Fibroblast of peridontal ligament (primary cell): ENCODE measurements around the gene CLCN3.
A peak's percentile ranks its signal among the peaks of the same experiment; 100 is the strongest.
"Not testable (repeated sequence)": the region's sequence is repeated elsewhere in the genome, so short reads cannot be mapped to it uniquely, and the experiment has no call there.

Source experiments
- DNase-seq: peaks from one replicate; pipeline ENCODE4 v3.0.0-alpha.2; 2010; ENCODE audit errors: extremely low read depth

The CLCN3 gene

DNA sequence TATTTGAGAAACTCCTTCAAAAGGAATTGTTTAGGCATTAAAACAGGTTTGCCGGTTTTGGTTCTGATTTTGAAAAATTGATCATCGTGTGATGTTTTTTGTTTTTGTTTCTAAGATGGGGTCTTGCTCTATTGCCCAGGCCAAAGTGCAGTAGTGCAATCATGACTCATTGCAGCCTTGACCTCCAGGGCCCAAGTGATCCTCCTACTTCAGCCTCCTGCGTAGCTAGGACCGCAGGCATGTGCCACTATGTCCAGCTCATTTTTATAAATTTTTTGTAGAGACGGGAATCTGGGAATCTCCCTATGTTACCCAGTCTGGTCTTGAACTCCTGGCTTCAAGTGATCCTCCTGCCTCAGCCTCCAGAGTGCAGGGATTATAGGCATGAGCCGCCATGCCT is 35.0 kb downstream of the CLCN3 start:
- no peak for DNase-seq

DNA sequence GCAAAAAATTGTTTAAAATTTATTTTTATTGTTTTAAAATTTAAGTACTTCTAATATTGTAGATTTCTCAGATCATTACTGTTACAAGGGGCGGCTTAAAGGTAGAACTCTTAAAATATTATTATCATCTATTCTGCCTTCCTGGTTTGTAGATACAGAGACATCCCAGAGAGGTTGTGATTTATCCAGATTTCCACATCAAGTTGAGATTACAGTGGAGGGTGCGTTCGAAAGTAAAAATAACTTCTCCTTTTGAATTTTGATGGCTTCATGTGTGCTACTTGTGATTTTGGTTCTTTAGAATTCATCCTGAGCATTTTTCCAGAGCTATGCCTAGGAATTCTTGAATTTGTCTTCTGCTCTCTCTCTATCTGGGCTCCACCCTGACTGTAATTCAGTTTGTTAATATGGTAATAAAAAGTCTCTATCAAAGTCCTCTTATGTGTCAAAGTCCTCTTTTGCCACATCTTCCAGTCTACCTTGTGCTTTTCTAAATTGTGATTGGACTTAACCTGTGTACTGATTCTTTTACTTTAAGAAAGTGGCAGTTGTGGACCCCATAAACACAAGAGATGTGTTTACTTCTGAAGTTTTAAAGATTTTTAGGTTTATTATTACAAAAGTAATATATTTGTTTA is 37.2 kb downstream of the CLCN3 start:
- no peak for DNase-seq

- DNase-seq: no peak
Measured at GRCh38 chr4:169658196-169658595, 37.8 kb downstream of the CLCN3 start.

DNA sequence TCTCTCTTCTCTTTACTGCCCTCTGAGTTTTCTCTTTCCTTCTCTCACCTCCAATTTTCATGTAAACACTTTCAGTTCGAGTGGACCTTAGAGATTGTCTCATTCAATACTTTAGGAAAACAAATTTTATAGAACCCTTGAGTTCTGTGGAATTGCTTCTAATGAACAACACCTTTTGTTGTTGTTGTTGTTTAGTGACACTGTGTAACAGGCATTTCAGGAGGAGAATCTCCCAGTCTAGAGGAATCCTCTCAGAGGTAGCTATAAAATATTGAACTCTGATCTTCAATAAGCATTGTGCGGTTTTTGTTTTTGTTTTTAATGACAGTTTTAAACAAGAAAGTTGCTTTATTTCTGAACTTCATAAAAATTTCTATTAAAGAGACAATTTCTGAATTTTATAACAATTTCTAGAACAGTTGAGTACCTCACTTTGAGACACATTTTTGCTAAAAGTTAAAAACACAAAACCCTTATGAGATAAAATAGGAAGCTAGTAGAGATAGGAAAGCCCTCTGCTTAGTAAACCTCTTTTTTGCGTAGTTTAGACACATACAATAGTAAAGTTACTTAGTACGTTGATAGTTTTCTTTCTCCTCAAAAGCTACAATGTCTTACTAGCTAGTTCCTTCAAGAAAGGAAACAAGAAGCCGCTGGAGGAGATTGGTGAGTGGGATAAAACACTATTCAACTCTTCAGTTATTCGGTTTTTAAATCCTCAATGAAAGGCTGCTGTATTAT is 38.8 kb downstream of the CLCN3 start:
- DNase-seq: no peak

- DNase-seq: peak; percentile 100
Measured at GRCh38 chr4:169659716-169660670, 39.6 kb downstream of the CLCN3 start.

DNA sequence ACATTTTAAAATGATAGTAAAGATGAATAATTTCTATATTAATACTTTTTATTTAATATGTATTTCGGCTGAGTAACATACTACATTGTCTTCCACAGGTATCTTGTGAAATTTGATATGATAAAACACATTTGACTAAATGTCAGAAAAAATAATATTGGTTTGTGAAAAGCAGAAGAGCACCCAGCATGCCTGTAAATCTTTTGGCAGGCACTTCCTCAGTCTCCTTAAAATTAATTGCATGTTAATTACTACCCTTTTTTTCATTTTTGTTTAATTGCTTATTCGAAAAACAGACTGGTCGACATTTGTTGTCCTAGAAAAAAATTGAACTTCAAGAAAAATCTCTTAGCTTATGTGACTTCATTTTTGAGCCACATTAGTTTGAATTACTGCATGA is 40.6 kb downstream of the CLCN3 start:
- no peak for DNase-seq

DNA sequence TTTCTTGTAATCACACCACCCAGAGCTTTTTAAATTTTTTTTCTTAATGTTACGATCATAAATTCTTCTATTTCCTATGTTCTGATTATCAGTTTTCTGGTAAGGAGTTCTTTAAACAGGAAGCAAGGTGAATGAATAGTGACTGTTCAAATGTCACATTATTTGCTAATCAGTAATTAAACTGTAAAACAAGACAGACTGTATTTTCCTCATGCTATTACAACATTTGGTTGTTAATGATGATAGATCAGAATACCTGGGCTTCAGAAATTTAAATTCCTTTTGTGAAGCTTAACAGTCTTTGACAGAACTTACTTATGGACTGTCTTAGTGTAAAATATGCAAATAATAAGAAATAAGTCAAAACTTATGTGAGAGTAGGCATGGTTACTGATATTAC is 41.4 kb downstream of the CLCN3 start:
- DNase-seq: no peak

- DNase-seq: no peak
Measured at GRCh38 chr4:169662206-169662605, 41.8 kb downstream of the CLCN3 start.

GRCh38 chr4:169663402-169663801 is 43.0 kb downstream of the CLCN3 start:
- DNase-seq: no peak

- no peak for DNase-seq
Measured at GRCh38 chr4:169663831-169664230, 43.5 kb downstream of the CLCN3 start.

DNA sequence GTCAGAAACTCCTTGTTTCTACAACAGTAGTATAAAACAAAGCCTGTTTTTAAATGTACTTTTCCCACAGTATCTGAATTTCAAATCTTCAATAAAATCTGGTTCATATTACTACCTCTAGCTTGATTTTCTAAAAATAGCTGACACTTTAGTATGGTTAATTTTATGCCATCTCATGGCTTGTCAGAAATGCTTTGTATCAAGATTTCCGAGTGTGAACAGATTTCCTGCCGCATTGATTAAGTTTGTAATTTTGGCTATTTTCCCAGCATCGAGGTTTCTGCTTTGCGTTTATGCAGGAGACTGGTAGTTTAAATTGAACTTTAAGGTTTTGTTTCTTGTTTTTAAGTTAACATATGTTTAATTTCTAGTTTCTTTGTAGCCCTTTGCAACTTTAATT is 44.2 kb downstream of the CLCN3 start:
- peak; percentile 30 for DNase-seq

DNA sequence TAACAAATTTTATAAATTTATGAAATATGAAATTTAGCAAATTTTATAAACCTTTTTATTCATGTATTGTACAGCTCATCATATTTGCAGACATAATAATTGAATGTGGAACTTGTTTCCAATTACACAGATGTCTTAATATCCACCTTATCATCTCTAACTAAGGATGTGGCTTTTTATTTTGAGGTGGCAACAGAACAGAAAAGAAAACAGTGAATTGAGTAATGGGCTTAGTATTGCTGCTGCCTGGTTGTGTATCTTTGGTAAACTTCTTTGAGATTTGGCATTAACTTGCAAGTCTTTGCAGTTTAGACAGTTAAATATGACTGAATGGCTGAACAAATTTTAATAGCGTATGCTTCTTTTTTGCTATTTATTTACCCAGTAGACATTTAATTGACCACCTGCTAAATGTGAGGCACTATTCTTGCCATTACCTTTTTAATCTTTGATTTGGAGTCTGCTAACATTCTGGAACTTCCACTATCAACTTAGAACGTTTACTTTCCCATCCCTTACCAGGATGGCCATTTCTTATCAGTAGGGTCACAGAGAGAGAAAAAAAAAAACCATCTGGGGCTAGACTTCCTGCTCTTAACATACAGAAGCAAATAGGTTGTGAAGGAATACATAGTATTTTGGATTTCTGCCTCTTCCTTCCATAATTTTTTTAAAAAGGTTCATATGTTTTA is 44.8 kb downstream of the CLCN3 start:
- no peak for DNase-seq

GRCh38 chr4:169668069-169668721 is 47.8 kb downstream of the CLCN3 start:
- no peak for DNase-seq

DNA sequence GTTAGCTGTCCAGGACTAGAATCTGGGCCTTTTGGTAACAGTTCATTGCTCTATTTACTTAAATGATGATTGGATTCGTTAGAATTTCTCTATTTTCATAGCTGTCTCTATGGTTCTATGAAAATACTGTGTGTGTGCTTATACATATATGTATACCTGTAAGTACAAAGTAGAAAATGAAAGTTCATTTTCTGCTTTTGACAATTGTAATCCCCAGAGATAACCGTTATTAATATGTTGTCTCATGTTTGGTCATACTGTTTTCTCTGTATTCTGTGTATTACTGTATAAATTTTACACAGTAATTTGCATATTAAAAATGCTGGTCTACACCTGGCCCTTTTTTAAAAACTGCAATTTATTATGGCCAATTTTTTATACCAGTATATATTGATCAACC is 55.4 kb downstream of the CLCN3 start:
- no peak for DNase-seq

DNA sequence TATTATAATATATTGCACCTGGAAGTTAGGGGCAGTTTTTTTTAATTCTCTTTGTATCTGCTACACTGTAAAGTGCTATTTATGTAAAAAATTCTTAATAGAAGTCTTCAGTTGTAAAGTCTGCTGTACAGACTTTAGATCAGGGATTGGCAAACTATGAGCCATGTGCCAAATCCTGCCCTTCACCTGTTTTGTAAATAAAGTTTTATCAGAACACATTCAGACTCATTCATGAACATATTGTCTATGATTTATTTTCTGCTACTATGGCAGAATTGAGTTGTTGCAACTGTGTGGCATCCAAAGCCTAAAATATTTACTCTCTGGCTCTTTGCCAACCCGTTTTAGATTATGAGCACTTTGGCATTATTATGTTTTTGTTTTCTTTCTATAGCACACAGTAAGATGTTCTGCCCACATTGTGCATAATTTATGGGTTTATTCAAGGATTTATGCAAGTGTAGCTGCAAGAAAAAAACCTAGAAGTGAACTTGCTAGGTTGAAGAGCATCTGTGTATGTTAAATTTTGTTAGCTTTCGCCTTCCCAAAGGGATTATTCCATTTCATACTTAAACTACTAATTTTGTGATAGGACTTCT is 56.9 kb downstream of the CLCN3 start:
- DNase-seq: no peak

DNA sequence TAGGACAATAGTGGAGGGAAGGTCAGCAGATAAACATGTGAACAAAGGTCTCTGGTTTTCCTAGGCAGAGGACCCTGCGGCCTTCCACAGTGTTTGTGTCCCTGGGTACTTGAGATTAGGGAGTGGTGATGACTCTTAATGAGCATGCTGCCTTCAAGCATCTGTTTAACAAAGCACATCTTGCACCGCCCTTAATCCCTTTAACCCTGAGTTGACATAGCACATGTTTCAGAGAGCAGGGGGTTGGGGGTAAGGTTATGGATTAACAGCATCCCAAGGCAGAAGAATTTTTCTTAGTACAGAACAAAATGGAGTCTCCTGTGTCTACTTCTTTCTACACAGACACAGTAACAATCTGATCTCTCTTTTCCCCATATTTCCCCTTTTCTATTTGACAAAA is 58.1 kb downstream of the CLCN3 start:
- not testable (repeated sequence) for DNase-seq

DNA sequence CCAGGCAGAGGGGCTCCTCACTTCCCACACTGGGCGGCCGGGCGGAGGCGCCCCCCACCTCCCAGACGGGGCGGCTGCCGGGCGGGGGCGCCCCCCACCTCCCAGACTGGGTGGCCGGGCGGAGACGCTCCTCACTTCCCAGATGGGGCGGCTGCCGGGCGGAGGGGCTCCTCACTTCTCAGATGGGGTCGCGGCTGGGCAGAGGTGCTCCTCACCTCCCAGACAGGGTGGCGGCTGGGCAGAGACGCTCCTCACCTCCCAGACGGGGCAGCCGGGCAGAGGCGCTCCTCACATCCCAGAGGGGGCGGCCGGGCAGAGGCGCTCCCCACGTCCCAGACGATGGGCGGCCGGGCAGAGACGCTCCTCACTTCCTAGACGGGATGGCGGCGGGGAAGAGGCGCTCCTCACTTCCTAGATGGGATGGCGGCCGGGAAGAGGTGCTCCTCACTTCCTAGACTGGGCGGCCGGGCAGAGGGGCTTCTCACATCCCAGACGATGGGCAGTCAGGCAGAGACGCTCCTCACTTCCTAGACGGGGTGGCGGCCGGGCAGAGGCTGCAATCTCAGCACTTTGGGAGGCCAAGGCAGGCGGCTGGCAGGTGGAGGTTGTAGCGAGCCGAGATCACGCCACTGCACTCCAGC is 58.7 kb downstream of the CLCN3 start:
- not testable (repeated sequence) for DNase-seq

- peak; percentile 63 for DNase-seq
Measured at GRCh38 chr4:169682372-169683047, 62.1 kb downstream of the CLCN3 start.

- no peak for DNase-seq
Measured at GRCh38 chr4:169689681-169690080, 69.3 kb downstream of the CLCN3 start.

- no peak for DNase-seq
Measured at GRCh38 chr4:169690787-169691186, 70.4 kb downstream of the CLCN3 start.
